Measurements from ENCODE around the gene PSD2. TPM values are rescaled to one million over a fixed set of nuclear protein-coding genes. Genes with fewer than 3 reads are reported as not detected.

Gene PSD2
- total and polyA plus RNA-seq, 2 donors (not counting 1 experiment from before 2014, with no cell fraction given), result 0.10 to 0.17 TPM

DNA sequence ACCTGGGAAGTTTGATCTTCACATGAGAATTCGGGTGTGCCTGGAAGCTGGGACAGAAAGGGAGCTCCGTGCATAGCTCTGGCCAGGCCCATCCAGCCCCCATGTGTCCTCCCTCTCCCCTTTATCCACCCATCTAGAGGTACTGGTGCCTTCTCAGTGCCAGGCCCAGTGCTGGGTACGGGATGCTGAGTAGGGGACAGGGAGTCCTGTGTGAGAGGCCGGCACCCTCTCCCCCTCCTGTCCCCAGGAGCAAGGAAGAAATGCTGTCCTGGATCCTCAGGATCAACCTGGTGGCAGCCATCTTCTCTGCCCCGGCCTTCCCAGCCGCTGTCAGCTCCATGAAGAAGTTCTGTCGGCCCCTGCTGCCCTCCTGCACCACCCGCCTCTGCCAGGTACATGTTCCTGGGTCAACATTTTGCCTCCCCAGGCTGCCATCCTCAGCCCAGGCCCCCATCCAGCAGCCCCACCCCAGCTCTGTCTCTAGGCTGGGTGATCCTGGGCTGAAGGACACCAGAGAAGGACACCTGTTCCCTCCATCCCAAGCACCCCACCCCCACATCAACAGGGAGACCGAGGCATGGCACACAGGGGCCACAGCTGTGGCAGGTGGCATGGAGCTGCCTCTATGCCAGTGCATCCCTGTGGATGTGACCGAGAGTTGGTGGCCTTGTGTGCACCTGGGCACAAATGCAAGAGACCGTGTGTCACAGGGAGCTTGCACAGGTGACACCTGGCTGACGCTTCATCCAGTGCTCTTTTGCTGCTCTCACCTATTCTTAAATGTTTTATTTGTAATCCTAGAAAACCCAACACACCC is 43.0 kb downstream of the PSD2 start:
- Mint-ChIP-seq H3K27ac (no peak overlapping the region), H3K27me3 (peaks cover 44% of the 10 kb centered on the region), H3K4me3 (no peak overlapping the region), H3K9me3 (ENCODE audit: insufficient read depth) (no peaks in the 10 kb centered on the region), H3K4me1 (no peaks in the 10 kb centered on the region)
- H3K4me3 ChIP-seq (ENCODE audit: control extremely low read depth in 1 of 5, extremely low read depth in 1 of 5, insufficient read depth in 1 of 5, low read depth in 2 of 5, low read length in 4 of 5), result no peak overlapping the region
- H3K27ac ChIP-seq (ENCODE audit: low read length in 2 of 2), result no peak overlapping the region
- ChIA-PET CTCF (interaction anchor here (0.5 to 1.8 kb wide), 3 partner anchors 12 to 51 kb away, joined by 3 to 5 read pairs (median 4); no protein-coding TSS in a partner anchor), POLR2A (no interaction called here)
- no peaks in the 10 kb centered on the region for H3K36me3 ChIP-seq (replicated peaks in 1 of 2; ENCODE audit: control extremely low read depth in 1 of 2, control insufficient read depth in 1 of 2, extremely low read depth in 1 of 2, insufficient read depth in 2 of 2, low read length in 1 of 2)
- TF ChIP-seq, protein P1, sequence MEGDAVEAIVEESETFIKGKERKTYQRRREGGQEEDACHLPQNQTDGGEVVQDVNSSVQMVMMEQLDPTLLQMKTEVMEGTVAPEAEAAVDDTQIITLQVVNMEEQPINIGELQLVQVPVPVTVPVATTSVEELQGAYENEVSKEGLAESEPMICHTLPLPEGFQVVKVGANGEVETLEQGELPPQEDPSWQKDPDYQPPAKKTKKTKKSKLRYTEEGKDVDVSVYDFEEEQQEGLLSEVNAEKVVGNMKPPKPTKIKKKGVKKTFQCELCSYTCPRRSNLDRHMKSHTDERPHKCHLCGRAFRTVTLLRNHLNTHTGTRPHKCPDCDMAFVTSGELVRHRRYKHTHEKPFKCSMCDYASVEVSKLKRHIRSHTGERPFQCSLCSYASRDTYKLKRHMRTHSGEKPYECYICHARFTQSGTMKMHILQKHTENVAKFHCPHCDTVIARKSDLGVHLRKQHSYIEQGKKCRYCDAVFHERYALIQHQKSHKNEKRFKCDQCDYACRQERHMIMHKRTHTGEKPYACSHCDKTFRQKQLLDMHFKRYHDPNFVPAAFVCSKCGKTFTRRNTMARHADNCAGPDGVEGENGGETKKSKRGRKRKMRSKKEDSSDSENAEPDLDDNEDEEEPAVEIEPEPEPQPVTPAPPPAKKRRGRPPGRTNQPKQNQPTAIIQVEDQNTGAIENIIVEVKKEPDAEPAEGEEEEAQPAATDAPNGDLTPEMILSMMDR (IDR thresholded peaks at IDR 0.05), result no peak
- TF ChIP-seq EZH2 (IDR thresholded peaks at IDR 0.05; ENCODE audit: borderline replicate concordance, insufficient read depth, low read depth, low read length, poor library complexity, severe bottlenecking), result no peak
- DNase-seq (no peak), ATAC-seq (ENCODE audit: low read depth) (no peak)
- peaks cover 0 to 17% (median 3%) of the 10 kb centered on the region in 4 experiments for H3K27me3 ChIP-seq (replicated peaks in 1 of 4; ENCODE audit: control extremely low read depth in 1 of 4, control insufficient read depth in 3 of 4, insufficient read depth in 4 of 4, low read length in 3 of 4)
- H2AFZ ChIP-seq (ENCODE audit: insufficient read depth, low read depth, low read length, poor library complexity, severe bottlenecking), result no peak overlapping the region
- intact Hi-C loops (cut with micrococcal nuclease), result no loop called here
- no peak overlapping the region for H3K4me2 ChIP-seq (replicated peaks; ENCODE audit: low read depth, low read length, poor library complexity, severe bottlenecking)
- no peaks in the 10 kb centered on the region for H3K9me3 ChIP-seq (ENCODE audit: control extremely low read depth in 1 of 3, control insufficient read depth in 2 of 3, insufficient read depth in 1 of 3, low read length in 2 of 3)
- no peaks in the 10 kb centered on the region for H4K20me1 ChIP-seq (ENCODE audit: control insufficient read depth, insufficient read depth, low read length, poor library complexity, severe bottlenecking)
- no peaks in the 10 kb centered on the region for H3K79me2 ChIP-seq (ENCODE audit: control insufficient read depth, insufficient read depth, low read length)
- WGBS (ENCODE audit: insufficient coverage), result 87% methylated on average over 9 of the region's 12 CpGs
- H3K4me1 ChIP-seq (ENCODE audit: control insufficient read depth in 2 of 2, insufficient read depth in 2 of 2, low read length in 2 of 2), result no peaks in the 10 kb centered on the region
- H3K9ac ChIP-seq (ENCODE audit: low read length), result no peak overlapping the region

DNA sequence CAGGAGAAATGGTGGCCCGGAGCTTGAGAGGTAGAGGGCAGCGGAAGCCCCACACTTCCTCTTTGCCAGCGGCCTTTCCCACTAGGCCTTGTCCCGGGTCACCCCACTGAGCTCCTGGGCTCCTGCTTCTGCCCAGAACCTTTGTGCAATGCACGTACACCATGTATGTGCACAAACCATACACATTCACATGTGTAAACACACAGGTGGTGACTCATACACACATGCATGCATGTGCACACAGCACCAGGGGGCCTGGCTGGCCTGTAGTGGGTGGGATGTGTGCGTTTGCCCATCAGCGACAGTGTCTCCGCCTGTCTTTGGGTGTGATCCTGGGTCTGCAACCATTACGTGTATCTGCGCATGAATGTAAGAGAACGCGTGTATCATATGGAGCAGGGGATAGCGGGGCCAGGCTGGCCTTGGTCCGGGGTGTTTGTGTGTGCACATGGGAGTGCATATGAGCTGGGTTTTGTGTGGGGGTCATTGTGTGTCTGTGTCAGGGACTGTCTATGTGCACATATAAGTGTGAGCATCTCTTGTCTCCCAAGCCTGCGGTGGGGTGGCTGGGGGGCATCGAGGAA is 43.7 kb downstream of the PSD2 start:
- Mint-ChIP-seq H3K4me3 (no peak overlapping the region), H3K4me1 (no peaks in the 10 kb centered on the region), H3K27me3 (peaks cover 48% of the 10 kb centered on the region), H3K9me3 (ENCODE audit: insufficient read depth) (no peaks in the 10 kb centered on the region), H3K27ac (no peak overlapping the region)
- CTCF ChIA-PET, result interaction anchor here (0.5 to 1.6 kb wide), 2 partner anchors 11 to 25 kb away, joined by 3 to 4 read pairs; no protein-coding TSS in a partner anchor
- no peak overlapping the region for H3K27ac ChIP-seq (ENCODE audit: low read length in 2 of 2)
- H3K9ac ChIP-seq (ENCODE audit: low read length), result no peak overlapping the region
- H4K20me1 ChIP-seq (ENCODE audit: control insufficient read depth, insufficient read depth, low read length, poor library complexity, severe bottlenecking), result no peaks in the 10 kb centered on the region
- 93% methylated on average over 15 of the region's 16 CpGs for WGBS (ENCODE audit: insufficient coverage)
- ATAC-seq (ENCODE audit: low read depth) (no peak), DNase-seq (no peak)
- H3K36me3 ChIP-seq (replicated peaks in 1 of 2; ENCODE audit: control extremely low read depth in 1 of 2, control insufficient read depth in 1 of 2, extremely low read depth in 1 of 2, insufficient read depth in 2 of 2, low read length in 1 of 2), result no peaks in the 10 kb centered on the region
- H3K9me3 ChIP-seq (ENCODE audit: control extremely low read depth in 1 of 3, control insufficient read depth in 2 of 3, insufficient read depth in 1 of 3, low read length in 2 of 3), result no peaks in the 10 kb centered on the region
- H3K79me2 ChIP-seq (ENCODE audit: control insufficient read depth, insufficient read depth, low read length), result no peaks in the 10 kb centered on the region
- H3K4me3 ChIP-seq (ENCODE audit: control extremely low read depth in 1 of 5, extremely low read depth in 1 of 5, insufficient read depth in 1 of 5, low read depth in 2 of 5, low read length in 4 of 5), result no peak overlapping the region
- peaks cover 0 to 21% (median 4%) of the 10 kb centered on the region in 4 experiments for H3K27me3 ChIP-seq (replicated peaks in 1 of 4; ENCODE audit: control extremely low read depth in 1 of 4, control insufficient read depth in 3 of 4, insufficient read depth in 4 of 4, low read length in 3 of 4)
- TF ChIP-seq, protein P1 (IDR thresholded peaks at IDR 0.05), result no peak
- no peak for TF ChIP-seq EZH2 (IDR thresholded peaks at IDR 0.05; ENCODE audit: borderline replicate concordance, insufficient read depth, low read depth, low read length, poor library complexity, severe bottlenecking)
- H3K4me2 ChIP-seq (replicated peaks; ENCODE audit: low read depth, low read length, poor library complexity, severe bottlenecking), result no peak overlapping the region
- intact Hi-C loops (cut with micrococcal nuclease), result no loop called here
- POLR2A ChIA-PET, result no interaction called here
- peaks cover 0 to under 1% of the 10 kb centered on the region in 2 donors for H3K4me1 ChIP-seq (ENCODE audit: control insufficient read depth in 2 of 2, insufficient read depth in 2 of 2, low read length in 2 of 2)
- H2AFZ ChIP-seq (ENCODE audit: insufficient read depth, low read depth, low read length, poor library complexity, severe bottlenecking), result no peak overlapping the region
